Measurements from ENCODE around the gene DLGAP1. TPM values are rescaled to one million over a fixed set of nuclear protein-coding genes. Genes with fewer than 3 reads are reported as not detected.

DLGAP1 gene
- total RNA-seq, 1 donor from 2014 or later, result 7.7 TPM

GRCh38 chr18:3911413-3911812, 543.7 kb downstream of the DLGAP1 start:
- H3K27ac Mint-ChIP-seq (ENCODE audit: unreplicated experiment), result no peak overlapping the region
- H3K9me3 Mint-ChIP-seq (ENCODE audit: low read depth), result no peaks in the 10 kb centered on the region
- H3K27me3 Mint-ChIP-seq (ENCODE audit: low read depth), result no peaks in the 10 kb centered on the region
- no peak for DNase-seq (ENCODE audit: low spot score)
- no peaks in the 10 kb centered on the region for H3K36me3 Mint-ChIP-seq (ENCODE audit: low read depth)
- TF ChIP-seq, protein P1, sequence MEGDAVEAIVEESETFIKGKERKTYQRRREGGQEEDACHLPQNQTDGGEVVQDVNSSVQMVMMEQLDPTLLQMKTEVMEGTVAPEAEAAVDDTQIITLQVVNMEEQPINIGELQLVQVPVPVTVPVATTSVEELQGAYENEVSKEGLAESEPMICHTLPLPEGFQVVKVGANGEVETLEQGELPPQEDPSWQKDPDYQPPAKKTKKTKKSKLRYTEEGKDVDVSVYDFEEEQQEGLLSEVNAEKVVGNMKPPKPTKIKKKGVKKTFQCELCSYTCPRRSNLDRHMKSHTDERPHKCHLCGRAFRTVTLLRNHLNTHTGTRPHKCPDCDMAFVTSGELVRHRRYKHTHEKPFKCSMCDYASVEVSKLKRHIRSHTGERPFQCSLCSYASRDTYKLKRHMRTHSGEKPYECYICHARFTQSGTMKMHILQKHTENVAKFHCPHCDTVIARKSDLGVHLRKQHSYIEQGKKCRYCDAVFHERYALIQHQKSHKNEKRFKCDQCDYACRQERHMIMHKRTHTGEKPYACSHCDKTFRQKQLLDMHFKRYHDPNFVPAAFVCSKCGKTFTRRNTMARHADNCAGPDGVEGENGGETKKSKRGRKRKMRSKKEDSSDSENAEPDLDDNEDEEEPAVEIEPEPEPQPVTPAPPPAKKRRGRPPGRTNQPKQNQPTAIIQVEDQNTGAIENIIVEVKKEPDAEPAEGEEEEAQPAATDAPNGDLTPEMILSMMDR (IDR thresholded peaks at IDR 0.05), result no peak
- no peak overlapping the region for H3K4me3 Mint-ChIP-seq (ENCODE audit: unreplicated experiment)
- peaks cover 14% of the 10 kb centered on the region for H3K4me1 Mint-ChIP-seq (ENCODE audit: low read depth)

DNA sequence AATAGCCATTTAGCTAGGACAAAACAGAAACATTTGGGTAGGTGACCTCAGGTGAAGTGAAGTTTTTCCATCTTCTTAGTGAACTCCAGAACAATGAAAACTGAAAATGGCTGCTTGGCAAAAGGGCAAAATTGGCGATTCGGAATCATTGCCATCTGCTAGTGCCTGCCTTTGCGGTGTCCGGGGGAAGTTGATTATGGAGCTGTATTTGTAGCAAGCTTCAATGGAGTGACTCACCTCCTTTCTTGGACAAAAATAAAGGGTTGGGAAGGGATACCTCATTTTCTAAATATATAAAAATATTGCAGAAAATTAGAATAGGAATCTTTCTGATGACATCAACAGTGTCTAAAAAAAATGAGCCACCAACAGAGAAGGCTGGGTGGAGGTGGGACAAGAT, 544.6 kb downstream of the DLGAP1 start:
- no peaks in the 10 kb centered on the region for H3K36me3 Mint-ChIP-seq (ENCODE audit: low read depth)
- no peak overlapping the region for H3K4me3 Mint-ChIP-seq (ENCODE audit: unreplicated experiment)
- no peaks in the 10 kb centered on the region for H3K27me3 Mint-ChIP-seq (ENCODE audit: low read depth)
- TF ChIP-seq, protein P1 (IDR thresholded peaks at IDR 0.05), result no peak
- no peak for DNase-seq (ENCODE audit: low spot score)
- H3K27ac Mint-ChIP-seq (ENCODE audit: unreplicated experiment), result no peak overlapping the region
- no peaks in the 10 kb centered on the region for H3K9me3 Mint-ChIP-seq (ENCODE audit: low read depth)
- H3K4me1 Mint-ChIP-seq (ENCODE audit: low read depth), result peaks cover 18% of the 10 kb centered on the region

DNA sequence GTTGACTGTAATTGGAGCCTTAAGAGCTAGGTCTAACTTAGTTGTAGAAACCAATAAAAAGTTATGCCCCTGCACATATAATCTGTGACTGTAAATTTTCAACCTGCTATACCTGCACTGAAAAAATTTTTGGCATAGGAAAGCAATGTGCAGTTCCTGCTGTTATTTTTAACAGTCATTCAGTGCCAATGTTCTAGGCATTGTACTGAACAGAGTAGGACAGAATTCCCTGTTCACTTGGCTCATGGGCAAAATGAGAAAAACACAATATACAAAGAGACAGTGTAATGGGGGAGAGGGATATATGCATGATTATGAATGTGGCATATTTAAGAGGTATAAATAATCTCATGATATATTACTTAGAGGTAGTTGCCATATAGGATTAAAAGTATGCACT, 547.2 kb downstream of the DLGAP1 start:
- Mint-ChIP-seq H3K4me3 (ENCODE audit: unreplicated experiment) (no peak overlapping the region), H3K4me1 (ENCODE audit: low read depth) (peaks cover 23% of the 10 kb centered on the region), H3K9me3 (ENCODE audit: low read depth) (no peaks in the 10 kb centered on the region), H3K27me3 (ENCODE audit: low read depth) (no peaks in the 10 kb centered on the region), H3K27ac (ENCODE audit: unreplicated experiment) (no peak overlapping the region), H3K36me3 (ENCODE audit: low read depth) (no peaks in the 10 kb centered on the region)
- TF ChIP-seq, protein P1 (IDR thresholded peaks at IDR 0.05), result no peak
- no peak for DNase-seq (ENCODE audit: low spot score)

GRCh38 chr18:3906116-3906750, 548.9 kb downstream of the DLGAP1 start:
- Mint-ChIP-seq H3K4me1 (ENCODE audit: low read depth) (peaks cover 24% of the 10 kb centered on the region), H3K9me3 (ENCODE audit: low read depth) (no peaks in the 10 kb centered on the region), H3K27me3 (ENCODE audit: low read depth) (no peaks in the 10 kb centered on the region), H3K4me3 (ENCODE audit: unreplicated experiment) (no peak overlapping the region), H3K36me3 (ENCODE audit: low read depth) (no peaks in the 10 kb centered on the region), H3K27ac (ENCODE audit: unreplicated experiment) (no peak overlapping the region)
- DNase-seq (ENCODE audit: low spot score), result no peak
- TF ChIP-seq, protein P1 (IDR thresholded peaks at IDR 0.05), result no peak

DNA sequence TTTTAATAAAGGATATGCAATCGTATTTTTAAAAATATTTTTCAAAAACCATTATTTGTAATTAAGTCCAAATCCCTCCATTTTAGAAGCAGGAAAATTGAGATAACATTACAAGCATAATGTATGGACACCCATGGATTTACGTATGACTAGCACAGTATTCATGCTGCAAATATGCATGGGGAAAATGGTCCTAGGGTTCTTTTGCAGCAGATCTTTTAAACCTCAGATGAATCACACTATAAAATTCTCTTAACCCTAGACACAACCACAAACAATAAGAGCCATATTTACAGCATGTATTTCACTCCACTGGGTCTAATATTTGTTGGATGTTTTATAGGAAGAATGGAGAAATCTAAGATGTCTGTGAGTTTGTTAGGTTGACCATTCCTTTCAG, 551.8 kb downstream of the DLGAP1 start:
- no peaks in the 10 kb centered on the region for H3K9me3 Mint-ChIP-seq (ENCODE audit: low read depth)
- H3K27me3 Mint-ChIP-seq (ENCODE audit: low read depth), result no peaks in the 10 kb centered on the region
- no peak for DNase-seq (ENCODE audit: low spot score)
- no peak overlapping the region for H3K4me3 Mint-ChIP-seq (ENCODE audit: unreplicated experiment)
- peaks cover 24% of the 10 kb centered on the region for H3K4me1 Mint-ChIP-seq (ENCODE audit: low read depth)
- no peaks in the 10 kb centered on the region for H3K36me3 Mint-ChIP-seq (ENCODE audit: low read depth)
- TF ChIP-seq, protein P1 (IDR thresholded peaks at IDR 0.05), result no peak
- H3K27ac Mint-ChIP-seq (ENCODE audit: unreplicated experiment), result peak overlapping the region; percentile 13
